Measurements from ENCODE around the gene PARD3. TPM values are rescaled to one million over a fixed set of nuclear protein-coding genes. Genes with fewer than 3 reads are reported as not detected.

PARD3 gene
- total RNA-seq, 1 experiment from 2014 or later: 57.4 TPM

GRCh38 chr10:34507217-34507616, 307.9 kb downstream of the PARD3 start:
- no peaks in the 10 kb centered on the region for H3K9me2 ChIP-seq (ENCODE audit: insufficient read depth)
- H3K9me3 ChIP-seq (ENCODE audit: insufficient read depth, low read depth): no peaks in the 10 kb centered on the region
- no peaks in the 10 kb centered on the region for H3K27me3 ChIP-seq (ENCODE audit: insufficient read depth, low read depth)
- ChIA-PET CTCF (no interaction called here), POLR2A (ENCODE audit: unreplicated experiment) (no interaction called here)
- DNase-seq: no peak
- no peak overlapping the region for H2AFZ ChIP-seq
- no TSS peak for BruUV-seq (replicated peaks)
- no peak for TF ChIP-seq EZH2 (IDR thresholded peaks at IDR 0.05; ENCODE audit: low read depth)
- no peak for TF ChIP-seq CTCF (conservative IDR thresholded peaks at IDR 0.05)
- H3K79me2 ChIP-seq (ENCODE audit: low read depth): peaks cover 6% of the 10 kb centered on the region; the same call in 1 of the 2 replicates
- peaks cover 11% of the 10 kb centered on the region for H3K4me1 ChIP-seq (replicated peaks; ENCODE audit: insufficient read depth)
- no peaks in the 10 kb centered on the region for H4K20me1 ChIP-seq (ENCODE audit: insufficient read depth)
- no peaks in the 10 kb centered on the region for H3K36me3 ChIP-seq (ENCODE audit: low read depth)
- no peak overlapping the region for H3K27ac ChIP-seq
- intact Hi-C loops (cut with micrococcal nuclease; ENCODE audit: unreplicated experiment): no loop called here
- H3K4me2 ChIP-seq: no peak overlapping the region
- H3K4me3 ChIP-seq: no peak overlapping the region
- peaks cover 6% of the 10 kb centered on the region; the same call in 1 of the 2 replicates for H3F3A ChIP-seq (ENCODE audit: insufficient read depth, low read depth)

GRCh38 chr10:34506786-34507185, 308.3 kb downstream of the PARD3 start:
- Histone ChIP-seq H3K4me2 (no peak overlapping the region), H3K27ac (no peak overlapping the region), H3K9me3 (ENCODE audit: insufficient read depth, low read depth) (no peaks in the 10 kb centered on the region), H2AFZ (no peak overlapping the region), H3K27me3 (ENCODE audit: insufficient read depth, low read depth) (no peaks in the 10 kb centered on the region), H4K20me1 (ENCODE audit: insufficient read depth) (no peaks in the 10 kb centered on the region), H3K79me2 (ENCODE audit: low read depth) (peaks cover 6% of the 10 kb centered on the region; the same call in 1 of the 2 replicates), H3K9me2 (ENCODE audit: insufficient read depth) (no peaks in the 10 kb centered on the region), H3K4me1 (replicated peaks; ENCODE audit: insufficient read depth) (peaks cover 11% of the 10 kb centered on the region), H3K4me3 (no peak overlapping the region), H3F3A (ENCODE audit: insufficient read depth, low read depth) (peaks cover 6% of the 10 kb centered on the region; the same call in 1 of the 2 replicates), H3K36me3 (ENCODE audit: low read depth) (no peaks in the 10 kb centered on the region)
- TF ChIP-seq EZH2 (IDR thresholded peaks at IDR 0.05; ENCODE audit: low read depth): no peak
- TF ChIP-seq CTCF (conservative IDR thresholded peaks at IDR 0.05): no peak
- POLR2A ChIA-PET (ENCODE audit: unreplicated experiment): no interaction called here
- intact Hi-C loops (cut with micrococcal nuclease; ENCODE audit: unreplicated experiment): no loop called here
- BruUV-seq (replicated peaks): no TSS peak
- CTCF ChIA-PET: no interaction called here
- no peak for DNase-seq

- POLR2A ChIA-PET (ENCODE audit: unreplicated experiment): no interaction called here
- Histone ChIP-seq H3F3A (ENCODE audit: insufficient read depth, low read depth) (peaks cover 6% of the 10 kb centered on the region; the same call in 1 of the 2 replicates), H3K36me3 (ENCODE audit: low read depth) (no peaks in the 10 kb centered on the region), H3K79me2 (ENCODE audit: low read depth) (peaks cover 6% of the 10 kb centered on the region; the same call in 1 of the 2 replicates), H3K4me2 (peak overlapping the region; percentile 46; the same call in 1 of the 2 replicates), H3K4me3 (no peak overlapping the region), H4K20me1 (ENCODE audit: insufficient read depth) (no peaks in the 10 kb centered on the region), H3K9me3 (ENCODE audit: insufficient read depth, low read depth) (no peaks in the 10 kb centered on the region), H3K4me1 (replicated peaks; ENCODE audit: insufficient read depth) (peaks cover 11% of the 10 kb centered on the region), H3K9me2 (ENCODE audit: insufficient read depth) (no peaks in the 10 kb centered on the region), H3K27ac (peak overlapping the region; percentile 42), H3K27me3 (ENCODE audit: insufficient read depth, low read depth) (no peaks in the 10 kb centered on the region), H2AFZ (no peak overlapping the region)
- intact Hi-C loops (cut with micrococcal nuclease; ENCODE audit: unreplicated experiment): no loop called here
- no TSS peak for BruUV-seq (replicated peaks)
- CTCF ChIA-PET: no interaction called here
- TF ChIP-seq CTCF (conservative IDR thresholded peaks at IDR 0.05) (no peak), EZH2 (IDR thresholded peaks at IDR 0.05; ENCODE audit: low read depth) (no peak)
- no peak for DNase-seq
Measured at GRCh38 chr10:34505338-34505737, 309.8 kb downstream of the PARD3 start.
